Smooth muscle cell of the brain vasculature (primary cell): Measurements from ENCODE around the gene E2F1.

Source experiments
- DNase-seq: peaks from one replicate; pipeline ENCODE4 v3.0.0-alpha.2; 2012; ENCODE audit warnings: low read depth, low spot score

E2F1 gene

DNA sequence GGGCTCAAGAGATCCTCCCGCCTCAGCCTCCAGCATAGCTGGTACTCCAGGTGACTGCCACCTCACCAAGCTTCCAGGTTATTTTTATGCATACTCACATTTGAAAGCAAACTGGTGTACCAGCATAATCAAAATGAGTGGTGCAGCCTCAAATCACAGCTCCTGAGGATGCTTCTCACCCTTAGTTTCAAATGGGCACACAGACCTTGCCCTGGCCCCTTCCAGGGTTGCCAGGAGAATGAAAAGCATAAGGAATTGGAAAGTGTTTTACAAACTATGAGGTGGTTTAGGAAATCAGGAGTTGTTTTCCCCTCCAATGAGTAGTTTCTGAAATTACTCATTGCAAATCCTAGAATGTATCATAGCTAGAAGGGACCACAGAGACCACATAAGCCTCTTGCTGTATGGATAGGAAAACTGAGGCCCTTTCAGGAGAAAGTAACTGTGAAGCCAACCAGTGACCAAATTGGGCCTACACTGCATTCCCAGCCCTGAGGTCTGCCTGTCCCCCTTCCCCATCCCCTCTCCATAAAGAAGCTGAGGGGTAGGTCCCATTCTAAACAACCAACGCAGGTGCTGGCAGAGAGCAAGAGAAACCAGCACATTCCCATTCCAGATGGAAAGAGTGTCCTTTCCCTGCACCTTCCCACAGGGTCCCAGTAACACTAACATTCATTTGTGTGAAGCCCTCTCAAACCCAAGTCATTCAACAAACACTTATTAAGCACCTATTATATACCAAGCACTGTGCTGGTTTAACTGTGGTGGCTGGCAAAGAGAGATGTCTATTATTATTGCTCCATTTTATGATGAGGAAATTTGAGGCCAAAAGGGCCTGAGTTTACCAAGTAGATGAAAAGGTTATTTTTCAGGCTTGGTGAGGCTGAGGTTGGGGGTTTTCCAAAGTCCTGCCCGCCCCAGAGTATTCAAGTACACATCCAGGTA lies 2.1 kb upstream of the E2F1 start:
- DNase-seq = no peak

- DNase-seq = no peak
These were observed 1.3 kb upstream of the E2F1 start for GRCh38 chr20:33687370-33687915.

GRCh38 chr20:33686984-33687366 lies 790 bp upstream of the E2F1 start:
- no peak for DNase-seq

GRCh38 chr20:33685328-33686099 lies 671 bp downstream of the E2F1 start:
- DNase-seq = no peak

DNA sequence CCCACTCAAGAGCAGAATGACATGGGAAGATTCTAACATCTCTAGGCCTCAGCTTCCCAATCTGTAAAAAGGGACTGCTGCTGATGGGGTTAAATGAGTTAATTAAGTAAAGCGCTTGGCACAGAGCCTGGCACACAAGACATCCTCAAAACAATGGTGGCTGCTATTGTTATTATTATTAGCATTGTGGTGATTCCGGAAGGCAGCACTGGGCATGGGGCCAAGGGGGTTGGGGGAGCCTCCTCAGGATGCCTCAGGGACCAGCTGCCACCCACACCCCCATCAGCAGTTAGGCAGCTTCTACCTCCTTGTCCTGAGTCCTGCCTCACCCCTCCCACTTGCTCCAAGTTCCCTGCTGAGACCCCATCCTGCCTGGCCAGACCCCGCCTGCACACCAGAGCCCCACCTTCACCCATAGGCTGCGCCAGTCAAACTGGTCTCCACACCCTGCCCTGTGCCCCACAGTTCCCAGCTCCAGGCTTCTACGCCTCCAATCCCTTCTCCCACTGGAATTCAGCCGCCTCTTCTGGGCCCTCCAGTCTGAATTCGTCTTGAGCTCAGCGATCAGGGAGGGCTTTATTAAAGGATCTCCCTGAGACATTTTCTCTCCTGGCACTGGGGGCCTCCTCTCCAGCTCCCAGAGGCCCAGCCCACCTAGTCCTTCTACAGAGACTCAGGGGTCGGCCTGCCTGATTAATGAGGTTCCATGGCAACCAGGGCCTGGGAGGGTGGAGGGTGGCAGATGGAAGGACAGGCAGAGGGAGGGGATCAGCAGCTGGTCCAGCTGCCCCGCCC lies 1.5 kb downstream of the E2F1 start:
- no peak for DNase-seq

DNA sequence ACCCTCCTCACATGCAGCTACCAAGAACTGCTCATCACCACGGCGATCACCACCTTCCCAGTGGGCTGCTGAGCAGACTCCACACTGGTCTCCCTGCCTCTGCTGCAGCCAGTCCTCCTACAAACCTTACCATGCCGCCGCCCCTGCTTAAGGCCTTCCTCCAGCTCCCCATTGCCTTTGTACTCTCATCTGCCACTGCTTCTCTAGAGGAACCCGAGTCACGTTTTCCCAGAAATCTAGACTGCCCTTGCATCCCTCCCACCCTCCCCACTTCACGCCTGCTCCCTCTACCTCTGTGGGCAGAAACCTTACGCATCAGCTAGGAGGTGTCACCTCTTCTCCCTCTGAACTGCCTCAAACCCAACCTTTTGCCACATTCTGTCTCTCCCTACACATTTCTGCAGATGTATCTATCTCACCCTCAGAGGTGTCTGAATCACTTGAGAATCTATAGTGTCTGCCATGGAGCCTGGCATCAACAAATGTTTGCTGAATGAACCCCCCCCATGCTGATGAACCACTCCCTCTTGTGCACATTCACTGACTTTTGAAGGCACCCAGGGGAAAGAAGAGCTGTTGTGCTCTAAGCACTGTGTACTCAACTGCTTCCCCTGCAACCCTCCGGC lies 4.3 kb downstream of the E2F1 start:
- DNase-seq = no peak

- no peak for DNase-seq
These were observed 4.9 kb downstream of the E2F1 start for GRCh38 chr20:33681288-33681687.

DNA sequence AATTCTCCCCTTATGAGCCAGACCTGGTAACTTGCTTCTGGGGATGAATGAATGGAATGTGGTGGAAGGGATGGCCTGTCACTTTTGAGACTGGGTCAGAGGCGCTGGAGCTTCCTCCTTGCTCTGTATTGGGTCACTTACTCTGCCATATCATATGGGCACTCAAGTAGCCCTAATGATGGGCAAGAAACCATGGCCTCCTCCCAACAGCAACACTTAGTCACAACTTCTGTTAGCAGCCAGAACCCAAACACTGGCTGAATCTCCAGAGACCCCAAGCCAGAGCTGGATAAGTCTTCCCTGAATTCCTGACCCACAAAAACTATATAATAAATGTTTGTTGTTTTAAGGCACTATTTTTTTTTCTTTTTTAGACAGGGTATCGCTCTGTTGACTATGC lies 5.5 kb downstream of the E2F1 start:
- no peak for DNase-seq

DNA sequence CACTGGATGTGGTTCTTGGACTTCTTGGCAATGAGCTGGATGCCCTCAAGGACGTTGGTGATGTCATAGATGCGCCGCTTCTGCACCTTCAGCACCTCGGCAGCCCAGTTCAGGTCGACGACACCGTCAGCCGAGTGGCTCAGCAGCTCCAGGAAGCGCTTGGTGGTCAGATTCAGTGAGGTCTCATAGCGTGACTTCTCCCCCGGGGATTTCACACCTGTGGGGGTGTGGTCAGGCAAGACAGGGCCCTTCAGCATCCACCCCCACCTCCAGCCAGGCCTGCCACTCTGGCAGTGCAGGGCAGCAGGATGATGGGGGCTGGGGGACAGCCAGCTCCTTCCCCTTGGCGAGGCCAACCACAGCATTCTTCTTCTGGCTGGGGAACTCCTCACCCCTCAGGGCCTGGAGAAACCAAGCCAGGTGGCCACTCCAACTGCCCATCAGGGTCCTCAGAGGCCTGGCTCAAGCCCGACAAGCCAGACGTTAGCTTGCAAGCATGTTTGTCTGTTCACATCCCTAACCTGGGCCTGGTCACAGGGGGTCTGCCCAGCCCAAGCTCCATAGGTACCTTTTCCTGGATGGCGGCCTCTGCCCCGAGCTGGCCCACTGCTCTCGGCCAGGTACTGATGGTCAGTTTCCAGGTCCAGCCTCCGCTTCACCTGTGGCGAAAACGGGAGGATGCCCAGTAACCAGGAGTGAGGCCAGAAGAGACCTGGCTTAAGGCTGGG lies 6.3 kb downstream of the E2F1 start:
- DNase-seq = no peak

- DNase-seq = no peak
These were observed 8.0 kb downstream of the E2F1 start for GRCh38 chr20:33677991-33678702.

DNA sequence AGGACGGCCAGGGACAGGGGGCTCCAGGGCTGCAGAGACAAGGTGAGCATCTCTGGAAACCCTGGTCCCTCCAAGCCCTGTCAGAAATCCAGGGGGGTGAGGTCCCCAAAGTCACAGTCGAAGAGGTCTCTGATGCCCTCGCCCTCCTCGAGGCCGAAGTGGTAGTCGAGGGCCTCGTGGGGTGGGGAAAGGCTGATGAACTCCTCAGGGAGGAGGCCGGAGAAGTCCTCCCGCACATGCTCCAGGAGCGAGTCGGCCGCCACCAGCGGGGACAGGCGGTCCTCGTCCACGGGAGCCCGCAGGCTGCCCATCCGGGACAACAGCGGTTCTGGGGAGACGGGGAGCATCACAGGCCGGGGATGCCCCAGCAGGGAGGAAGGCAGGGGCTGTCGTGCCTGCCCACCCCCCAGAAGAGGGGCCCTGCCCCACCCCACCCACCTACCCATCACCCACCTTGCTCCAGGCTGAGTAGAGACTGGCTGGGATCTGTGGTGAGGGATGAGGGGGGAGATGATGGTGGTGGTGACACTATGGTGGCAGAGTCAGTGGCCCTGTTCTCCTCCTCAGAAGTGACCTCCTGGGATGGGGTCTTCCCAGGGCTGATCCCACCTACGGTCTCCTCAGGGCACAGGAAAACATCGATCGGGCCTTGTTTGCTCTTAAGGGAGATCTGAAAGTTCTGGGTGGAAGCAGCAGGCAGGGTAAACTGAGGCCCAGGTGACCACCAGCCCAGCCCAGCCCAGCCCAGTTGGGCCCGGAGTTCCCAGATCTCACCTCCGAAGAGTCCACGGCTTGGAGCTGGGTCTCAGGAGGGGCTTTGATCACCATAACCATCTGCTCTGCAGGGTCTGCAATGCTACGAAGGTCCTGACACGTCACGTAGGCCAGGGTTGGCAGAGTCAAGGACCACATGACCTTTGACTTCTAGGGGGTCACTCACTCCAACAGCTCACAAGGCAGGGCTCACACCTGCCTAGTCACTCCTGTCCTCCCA lies 9.2 kb downstream of the E2F1 start:
- DNase-seq = no peak

DNA sequence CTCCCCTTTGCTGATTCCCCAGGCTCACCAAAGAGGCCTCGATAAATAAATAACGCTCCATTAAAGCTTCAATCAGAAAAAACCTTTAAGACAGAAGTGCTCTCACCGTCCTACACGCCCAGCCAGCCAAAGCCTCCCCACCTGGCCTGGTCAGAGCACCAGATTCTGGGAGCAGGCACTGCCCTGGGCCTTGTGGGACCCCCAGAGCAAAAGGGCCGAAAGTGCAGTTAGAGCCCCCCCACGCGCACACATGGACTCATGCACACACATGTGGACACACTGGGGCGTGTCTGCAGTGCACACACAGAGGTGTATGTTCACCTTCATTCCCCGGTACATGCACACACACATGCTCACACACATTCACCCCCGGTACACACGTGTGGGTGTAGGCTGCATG lies 10.1 kb downstream of the E2F1 start:
- DNase-seq = no peak

DNA sequence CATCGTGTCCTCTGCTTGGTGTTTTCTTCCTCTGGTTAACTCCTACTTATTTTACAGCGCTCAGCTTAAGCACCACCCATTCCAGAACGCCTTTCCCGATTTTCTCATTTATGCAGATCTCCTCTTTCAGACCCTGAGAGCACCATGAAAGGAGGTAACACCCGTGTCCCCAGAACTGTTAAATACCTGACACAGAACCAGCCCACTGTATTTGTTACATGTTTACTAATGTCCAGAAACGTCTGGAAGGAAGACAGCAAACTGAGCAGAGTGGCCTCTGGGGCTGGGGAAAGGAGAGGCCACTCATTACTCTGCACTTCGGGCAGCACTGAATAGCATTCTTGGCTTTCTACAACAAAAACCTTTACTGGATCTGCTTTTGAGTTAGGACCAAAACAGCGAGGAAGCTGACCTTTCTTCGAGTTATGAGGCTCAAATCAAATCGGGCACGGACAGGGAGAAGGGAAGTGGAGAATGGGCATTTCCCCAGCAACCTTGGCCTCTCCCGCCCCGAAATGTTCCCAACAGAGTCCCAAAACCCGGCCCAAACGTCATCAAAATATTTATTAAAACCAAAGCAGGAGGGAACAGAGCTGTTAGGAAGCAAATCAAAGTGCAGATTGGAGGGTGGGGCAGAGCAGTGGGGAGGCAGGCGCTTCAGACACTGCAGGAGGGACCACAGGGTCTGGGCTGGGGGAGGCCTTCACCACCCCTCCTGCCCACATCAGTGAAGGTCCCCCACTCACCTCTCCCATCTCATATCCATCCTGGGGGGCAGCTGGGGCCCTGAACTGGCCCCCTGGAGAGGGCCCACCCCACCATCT lies 10.8 kb downstream of the E2F1 start:
- no peak for DNase-seq

GRCh38 chr20:33674294-33675135 lies 11.7 kb downstream of the E2F1 start, which contains the start of gene NECAB3:
TSS of gene NECAB3 (minus strand) at chr20:33674428. CDS start at chr20:33674352, 76 bp downstream.
- DNase-seq = no peak

- no peak for DNase-seq
These were observed 12.5 kb downstream of the E2F1 start for GRCh38 chr20:33673410-33674293.

DNA sequence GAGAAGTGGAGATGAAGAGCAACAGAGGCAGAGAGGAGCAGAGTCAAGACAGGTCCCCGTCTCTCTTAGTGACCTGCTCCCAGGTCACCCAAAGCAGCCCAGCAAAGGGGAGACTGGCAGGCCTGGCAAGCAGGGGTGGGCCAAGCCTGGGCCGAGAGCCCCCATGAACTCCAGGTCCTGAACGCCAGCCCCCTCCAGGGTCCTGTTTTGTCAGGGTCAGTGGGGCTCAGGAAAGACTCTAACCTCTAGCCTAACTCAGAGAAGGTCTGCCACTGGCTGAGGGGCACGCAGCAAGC lies 13.1 kb downstream of the E2F1 start:
- no peak for DNase-seq
